ENCODE data around the gene DMRTC2. TPM values are rescaled to one million over a fixed set of nuclear protein-coding genes. Genes with fewer than 3 reads are reported as not detected.

The DMRTC2 gene
- total and polyA plus RNA-seq, 2 of the 8 experiments (the other 6 are each of a cell fraction or from before 2014, with no cell fraction given), result not detected

DNA sequence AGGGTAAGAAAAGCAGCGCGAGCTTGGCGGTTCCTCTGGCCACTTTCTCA is at the start of gene DMRTC2 (continued):
- TF ChIP-seq, protein P1, sequence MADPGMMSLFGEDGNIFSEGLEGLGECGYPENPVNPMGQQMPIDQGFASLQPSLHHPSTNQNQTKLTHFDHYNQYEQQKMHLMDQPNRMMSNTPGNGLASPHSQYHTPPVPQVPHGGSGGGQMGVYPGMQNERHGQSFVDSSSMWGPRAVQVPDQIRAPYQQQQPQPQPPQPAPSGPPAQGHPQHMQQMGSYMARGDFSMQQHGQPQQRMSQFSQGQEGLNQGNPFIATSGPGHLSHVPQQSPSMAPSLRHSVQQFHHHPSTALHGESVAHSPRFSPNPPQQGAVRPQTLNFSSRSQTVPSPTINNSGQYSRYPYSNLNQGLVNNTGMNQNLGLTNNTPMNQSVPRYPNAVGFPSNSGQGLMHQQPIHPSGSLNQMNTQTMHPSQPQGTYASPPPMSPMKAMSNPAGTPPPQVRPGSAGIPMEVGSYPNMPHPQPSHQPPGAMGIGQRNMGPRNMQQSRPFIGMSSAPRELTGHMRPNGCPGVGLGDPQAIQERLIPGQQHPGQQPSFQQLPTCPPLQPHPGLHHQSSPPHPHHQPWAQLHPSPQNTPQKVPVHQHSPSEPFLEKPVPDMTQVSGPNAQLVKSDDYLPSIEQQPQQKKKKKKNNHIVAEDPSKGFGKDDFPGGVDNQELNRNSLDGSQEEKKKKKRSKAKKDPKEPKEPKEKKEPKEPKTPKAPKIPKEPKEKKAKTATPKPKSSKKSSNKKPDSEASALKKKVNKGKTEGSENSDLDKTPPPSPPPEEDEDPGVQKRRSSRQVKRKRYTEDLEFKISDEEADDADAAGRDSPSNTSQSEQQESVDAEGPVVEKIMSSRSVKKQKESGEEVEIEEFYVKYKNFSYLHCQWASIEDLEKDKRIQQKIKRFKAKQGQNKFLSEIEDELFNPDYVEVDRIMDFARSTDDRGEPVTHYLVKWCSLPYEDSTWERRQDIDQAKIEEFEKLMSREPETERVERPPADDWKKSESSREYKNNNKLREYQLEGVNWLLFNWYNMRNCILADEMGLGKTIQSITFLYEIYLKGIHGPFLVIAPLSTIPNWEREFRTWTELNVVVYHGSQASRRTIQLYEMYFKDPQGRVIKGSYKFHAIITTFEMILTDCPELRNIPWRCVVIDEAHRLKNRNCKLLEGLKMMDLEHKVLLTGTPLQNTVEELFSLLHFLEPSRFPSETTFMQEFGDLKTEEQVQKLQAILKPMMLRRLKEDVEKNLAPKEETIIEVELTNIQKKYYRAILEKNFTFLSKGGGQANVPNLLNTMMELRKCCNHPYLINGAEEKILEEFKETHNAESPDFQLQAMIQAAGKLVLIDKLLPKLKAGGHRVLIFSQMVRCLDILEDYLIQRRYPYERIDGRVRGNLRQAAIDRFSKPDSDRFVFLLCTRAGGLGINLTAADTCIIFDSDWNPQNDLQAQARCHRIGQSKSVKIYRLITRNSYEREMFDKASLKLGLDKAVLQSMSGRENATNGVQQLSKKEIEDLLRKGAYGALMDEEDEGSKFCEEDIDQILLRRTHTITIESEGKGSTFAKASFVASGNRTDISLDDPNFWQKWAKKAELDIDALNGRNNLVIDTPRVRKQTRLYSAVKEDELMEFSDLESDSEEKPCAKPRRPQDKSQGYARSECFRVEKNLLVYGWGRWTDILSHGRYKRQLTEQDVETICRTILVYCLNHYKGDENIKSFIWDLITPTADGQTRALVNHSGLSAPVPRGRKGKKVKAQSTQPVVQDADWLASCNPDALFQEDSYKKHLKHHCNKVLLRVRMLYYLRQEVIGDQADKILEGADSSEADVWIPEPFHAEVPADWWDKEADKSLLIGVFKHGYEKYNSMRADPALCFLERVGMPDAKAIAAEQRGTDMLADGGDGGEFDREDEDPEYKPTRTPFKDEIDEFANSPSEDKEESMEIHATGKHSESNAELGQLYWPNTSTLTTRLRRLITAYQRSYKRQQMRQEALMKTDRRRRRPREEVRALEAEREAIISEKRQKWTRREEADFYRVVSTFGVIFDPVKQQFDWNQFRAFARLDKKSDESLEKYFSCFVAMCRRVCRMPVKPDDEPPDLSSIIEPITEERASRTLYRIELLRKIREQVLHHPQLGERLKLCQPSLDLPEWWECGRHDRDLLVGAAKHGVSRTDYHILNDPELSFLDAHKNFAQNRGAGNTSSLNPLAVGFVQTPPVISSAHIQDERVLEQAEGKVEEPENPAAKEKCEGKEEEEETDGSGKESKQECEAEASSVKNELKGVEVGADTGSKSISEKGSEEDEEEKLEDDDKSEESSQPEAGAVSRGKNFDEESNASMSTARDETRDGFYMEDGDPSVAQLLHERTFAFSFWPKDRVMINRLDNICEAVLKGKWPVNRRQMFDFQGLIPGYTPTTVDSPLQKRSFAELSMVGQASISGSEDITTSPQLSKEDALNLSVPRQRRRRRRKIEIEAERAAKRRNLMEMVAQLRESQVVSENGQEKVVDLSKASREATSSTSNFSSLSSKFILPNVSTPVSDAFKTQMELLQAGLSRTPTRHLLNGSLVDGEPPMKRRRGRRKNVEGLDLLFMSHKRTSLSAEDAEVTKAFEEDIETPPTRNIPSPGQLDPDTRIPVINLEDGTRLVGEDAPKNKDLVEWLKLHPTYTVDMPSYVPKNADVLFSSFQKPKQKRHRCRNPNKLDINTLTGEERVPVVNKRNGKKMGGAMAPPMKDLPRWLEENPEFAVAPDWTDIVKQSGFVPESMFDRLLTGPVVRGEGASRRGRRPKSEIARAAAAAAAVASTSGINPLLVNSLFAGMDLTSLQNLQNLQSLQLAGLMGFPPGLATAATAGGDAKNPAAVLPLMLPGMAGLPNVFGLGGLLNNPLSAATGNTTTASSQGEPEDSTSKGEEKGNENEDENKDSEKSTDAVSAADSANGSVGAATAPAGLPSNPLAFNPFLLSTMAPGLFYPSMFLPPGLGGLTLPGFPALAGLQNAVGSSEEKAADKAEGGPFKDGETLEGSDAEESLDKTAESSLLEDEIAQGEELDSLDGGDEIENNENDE (IDR thresholded peaks at IDR 0.05; ENCODE audit: insufficient replicate concordance, low read length), result no peak
- no peak for TF ChIP-seq TBP (IDR thresholded peaks at IDR 0.05; ENCODE audit: low read depth, low read length)
- TF ChIP-seq, protein P2, sequence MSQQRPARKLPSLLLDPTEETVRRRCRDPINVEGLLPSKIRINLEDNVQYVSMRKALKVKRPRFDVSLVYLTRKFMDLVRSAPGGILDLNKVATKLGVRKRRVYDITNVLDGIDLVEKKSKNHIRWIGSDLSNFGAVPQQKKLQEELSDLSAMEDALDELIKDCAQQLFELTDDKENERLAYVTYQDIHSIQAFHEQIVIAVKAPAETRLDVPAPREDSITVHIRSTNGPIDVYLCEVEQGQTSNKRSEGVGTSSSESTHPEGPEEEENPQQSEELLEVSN (IDR thresholded peaks at IDR 0.05), result no peak
- no peak for TF ChIP-seq CEBPB (IDR thresholded peaks at IDR 0.05; ENCODE audit: low read depth, low read length)
- no peak for TF ChIP-seq CTBP2 (IDR thresholded peaks at IDR 0.05; ENCODE audit: borderline replicate concordance, insufficient read depth, insufficient read length, low read length)
- no peak for TF ChIP-seq KDM1A (IDR thresholded peaks at IDR 0.05; ENCODE audit: borderline replicate concordance, low read length)
- no peak for TF ChIP-seq SIRT6 (IDR thresholded peaks at IDR 0.05; ENCODE audit: low read length)
- TF ChIP-seq BCL11A (IDR thresholded peaks at IDR 0.05; ENCODE audit: low read depth in 2 of 2, low read length in 2 of 2), result no peak
- TF ChIP-seq ASH2L (IDR thresholded peaks at IDR 0.05; ENCODE audit: low read length), result no peak
